A549 (cell line): ENCODE data around the gene COL3A1. TPM values are rescaled to one million over a fixed set of nuclear protein-coding genes. Genes with fewer than 3 reads are reported as not detected.

Source experiments
- ATAC-seq, 2 experiments: fragments of 200-7000 bp in 1 of 2; fragments of >200 bp in 1 of 2; cut with Nextera tagmentation in 1 of 2; cut with Tn5 transposase in 1 of 2; 3 replicates each; pipeline versions ENCODE4 v1.8.0 to v1.9.1; 2018 to 2020; ENCODE audit warnings: mild to moderate bottlenecking in 1 of 2, moderate library complexity in 1 of 2
- CTCF ChIA-PET: fragments of 300-600 bp; sonication (Branson Sonifier 250); formaldehyde crosslinking; extraction: SDS; loops from one replicate; lab custom pipeline; 2021; ENCODE audit warnings: antibody characterized with exemption, inconsistent platforms; lab: Yijun Ruan, JAX
- POLR2A ChIA-PET: fragments of 350-600 bp; formaldehyde crosslinking; extraction: SDS; loops from one replicate; lab custom pipeline; 2021; ENCODE audit warnings: antibody characterized with exemption, inconsistent platforms; lab: Yijun Ruan, JAX
- DNase-seq, 2 experiments: peaks; one replicate each; pipeline versions ENCODE4 v3.0.0 to v3.0.0-alpha.2; 2011 to 2016; ENCODE audit warnings: low read depth in 1 of 2, low spot score in 1 of 2
- FAIRE-seq: peaks from 2 replicates; lab custom pipeline; 2011; peaks lifted over from hg19 to GRCh38; lab: Jason Lieb, UNC
- H3K27ac ChIP-seq, 2 experiments: fragments of >200 bp; sonication (Bioruptor Twin); formaldehyde crosslinking; 3 replicates each; pipeline ENCODE4 v1.5.1; 2016 to 2017
- H3K4me1 ChIP-seq: fragments of >200 bp; sonication (Bioruptor Twin); formaldehyde crosslinking; 3 replicates; pipeline ENCODE4 v1.6.1; 2016
- H3K4me2 ChIP-seq: fragments of >200 bp; sonication (Bioruptor Twin); formaldehyde crosslinking; 3 replicates; pipeline ENCODE4 v1.6.1; 2016
- H3K4me3 ChIP-seq: fragments of >200 bp; sonication (Bioruptor Twin); formaldehyde crosslinking; 3 replicates; pipeline ENCODE4 v1.5.1; 2016
- H3K9me3 ChIP-seq: fragments of >200 bp; sonication (Bioruptor Twin); formaldehyde crosslinking; 3 replicates; pipeline ENCODE4 v1.6.1; 2016
- CHD2 ChIP-seq: fragments of 150-350 bp; IDR thresholded peaks from 2 replicates; pipeline ENCODE4 v1.6.1; 2014; ENCODE audit warnings: low read length; ENCODE audit not compliant: partially characterized antibody
- EHF ChIP-seq: fragments of 250-450 bp; sonication (Bioruptor Pico); IDR thresholded peaks from 2 replicates; pipeline ENCODE4 v1.5.0; 2020; ENCODE audit warnings: mild to moderate bottlenecking
- FOSB ChIP-seq: fragments of 250-450 bp; sonication (Bioruptor Pico); IDR thresholded peaks from 2 replicates; pipeline ENCODE4 v1.5.0; 2020; ENCODE audit warnings: mild to moderate bottlenecking, moderate library complexity
- FOXS1 ChIP-seq: fragments of 250-450 bp; sonication (Bioruptor Pico); IDR thresholded peaks from 2 replicates; pipeline ENCODE4 v1.5.0; 2020; ENCODE audit warnings: mild to moderate bottlenecking, moderate library complexity
- GATA3 ChIP-seq: IDR thresholded peaks from 2 replicates; pipeline ENCODE4 v1.6.1; 2012; ENCODE audit warnings: borderline replicate concordance
- HDAC2 ChIP-seq: fragments of 200-600 bp; sonication (generic); IDR thresholded peaks from 2 replicates; pipeline ENCODE4 v1.6.1; 2016
- HOXA7 ChIP-seq: fragments of 250-450 bp; sonication (Bioruptor Pico); IDR thresholded peaks from 2 replicates; pipeline ENCODE4 v1.5.0; 2020; ENCODE audit warnings: mild to moderate bottlenecking, moderate library complexity
- JUNB ChIP-seq: fragments of >200 bp; sonication (Bioruptor Twin); formaldehyde crosslinking; IDR thresholded peaks from 2 replicates; pipeline ENCODE4 v1.6.1; 2016
- MAFK ChIP-seq: fragments of 450-650 bp; IDR thresholded peaks from 2 replicates; pipeline ENCODE4 v1.6.1; 2014; ENCODE audit not compliant: partially characterized antibody
- NPAS2 ChIP-seq: fragments of 250-450 bp; sonication (Bioruptor Pico); IDR thresholded peaks from 2 replicates; pipeline ENCODE4 v1.8.0; 2022; ENCODE audit warnings: mild to moderate bottlenecking, moderate library complexity, borderline replicate concordance
- PHF8 ChIP-seq: fragments of 200-600 bp; sonication (generic); IDR thresholded peaks from 2 replicates; pipeline ENCODE4 v1.6.1; 2016; ENCODE audit warnings: low read depth, mild to moderate bottlenecking, antibody characterized with exemption, moderate library complexity, borderline replicate concordance
- POLR2A ChIP-seq: IDR thresholded peaks from 2 replicates; pipeline ENCODE4 v1.6.1; 2012; ENCODE audit warnings: mild to moderate bottlenecking, low read length
- RAD21 ChIP-seq, 2 experiments: fragments of >200 bp in 1 of 2; sonication (Bioruptor Twin) in 1 of 2; formaldehyde crosslinking in 1 of 2; IDR thresholded peaks in 1 of 2; conservative IDR thresholded peaks in 1 of 2; 2 replicates in 1 of 2; 3 replicates in 1 of 2; pipeline ENCODE4 v1.6.1; 2012 to 2018; ENCODE audit warnings: inconsistent platforms in 1 of 2
- RARB ChIP-seq: fragments of 250-450 bp; sonication (Bioruptor Pico); IDR thresholded peaks from 2 replicates; pipeline ENCODE4 v1.8.0; 2021; ENCODE audit warnings: mild to moderate bottlenecking, moderate library complexity
- RFX5 ChIP-seq: fragments of 450-650 bp; IDR thresholded peaks from 2 replicates; pipeline ENCODE4 v1.7.1; 2014; ENCODE audit warnings: antibody characterized with exemption, mild to moderate bottlenecking, moderate library complexity
- TFCP2L1 ChIP-seq: fragments of 250-450 bp; sonication (Bioruptor Pico); IDR thresholded peaks from 2 replicates; pipeline ENCODE4 v1.5.0; 2021; ENCODE audit warnings: mild to moderate bottlenecking
- WGBS: methylation state at CpG from one replicate; pipeline ENCODE4 v1.1.6; 2017; ENCODE audit errors: missing lambda C conversion rate; 5-methylcytosine and 5-hydroxymethylcytosine counted together
- polyA minus RNA-seq: library from RNA; depleted of rRNA, polyadenylated mRNA; stranded (reverse); fragments of >200 nt; gene quantifications from 2 replicates; pipeline ENCODE4 v1.2.3, GENCODE V29; 2011; rRNA and poly(A)+ RNA removed
- polyA plus RNA-seq, 4 experiments: library from polyadenylated mRNA; depleted of rRNA in 3 of 4; stranded (reverse); fragments of >200 nt; fragmentation: RNase III in 1 of 4; extraction: RNeasy Plus Mini Kit Qiagen cat#74134 plus additional on column Dnase treatment in 1 of 4; gene quantifications; 2 replicates in 3 of 4; 3 replicates in 1 of 4; pipeline ENCODE4 v1.2.3, GENCODE V29; 2011 to 2017
- TF ChIP-seq, protein P1 (sequence below): fragments of >200 bp; sonication (Bioruptor Twin); formaldehyde crosslinking; IDR thresholded peaks from 2 replicates; pipeline ENCODE4 v1.6.1; 2016
- TF ChIP-seq, protein P2 (sequence below): fragments of 250-450 bp; sonication (Bioruptor Pico); IDR thresholded peaks from 2 replicates; pipeline ENCODE4 v1.5.0; 2021; ENCODE audit warnings: mild to moderate bottlenecking, moderate library complexity, borderline replicate concordance
- TF ChIP-seq, protein P3 (sequence below): fragments of 250-450 bp; sonication (Bioruptor Pico); IDR thresholded peaks from 2 replicates; pipeline ENCODE4 v1.5.0; 2020; ENCODE audit warnings: low read depth, mild to moderate bottlenecking, moderate library complexity
- TF ChIP-seq, protein P4 (sequence below): fragments of >200 bp; sonication (Bioruptor Twin); formaldehyde crosslinking; IDR thresholded peaks from 3 replicates; pipeline ENCODE4 v1.5.1; 2016
- TF ChIP-seq, protein P5 (sequence below): IDR thresholded peaks from 2 replicates; pipeline ENCODE4 v1.6.1; 2012

COL3A1 gene
- polyA plus RNA-seq (2011; rRNA removed): 3.2 and 3.7 TPM in 2 replicates
- polyA plus RNA-seq (2012; cell fraction: cytosol; rRNA removed): 1.1 TPM in 2 replicates
- polyA plus RNA-seq (2012; cell fraction: nucleus; rRNA removed): 2.2 and 2.5 TPM in 2 replicates
- 0.35 to 0.99 TPM (median 0.70 TPM) in 3 replicates for polyA plus RNA-seq (2017; fragmentation: RNase III; extraction: RNeasy Plus Mini Kit Qiagen cat#74134 plus additional on column Dnase treatment)
- 2.8 and 3.4 TPM in 2 replicates for polyA minus RNA-seq

DNA sequence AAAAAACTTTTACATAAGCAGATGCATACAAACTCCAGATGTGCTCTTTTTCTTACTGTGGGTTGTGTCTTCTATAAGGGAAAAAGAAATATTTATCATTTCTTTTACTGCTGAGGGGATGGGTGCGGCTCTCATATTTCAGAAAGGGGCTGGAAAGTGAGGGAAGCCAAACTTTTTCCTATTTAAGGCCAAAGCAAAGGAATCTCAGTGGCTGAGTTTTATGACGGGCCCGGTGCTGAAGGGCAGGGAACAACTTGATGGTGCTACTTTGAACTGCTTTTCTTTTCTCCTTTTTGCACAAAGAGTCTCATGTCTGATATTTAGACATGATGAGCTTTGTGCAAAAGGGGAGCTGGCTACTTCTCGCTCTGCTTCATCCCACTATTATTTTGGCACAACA, at the start of gene COL3A1:
Gene COL3A1, plus strand, starts transcription at position 210 of the 400 bp plus-strand sequence. Its CDS starts 117 bp downstream, at position 327.
- no peak for TF ChIP-seq RARB (CRISPR knock-in tag)
- Histone ChIP-seq H3K4me2 (no peak within 1 kb of the TSS), H3K4me1 (peaks cover 12% of the 10 kb centered on the region; the same call in 1 of the 3 replicates), H3K27ac (no peak within 1 kb of the TSS), H3K4me3 (no peak within 1 kb of the TSS), H3K9me3 (no peaks in the 10 kb centered on the region)
- POLR2A ChIA-PET: no interaction called here
- WGBS: 81% methylated on average over 4 of the region's 4 CpGs
- no peak for DNase-seq
- CTCF ChIA-PET: no interaction called here
- no peak for ATAC-seq
- no peak for FAIRE-seq

DNA sequence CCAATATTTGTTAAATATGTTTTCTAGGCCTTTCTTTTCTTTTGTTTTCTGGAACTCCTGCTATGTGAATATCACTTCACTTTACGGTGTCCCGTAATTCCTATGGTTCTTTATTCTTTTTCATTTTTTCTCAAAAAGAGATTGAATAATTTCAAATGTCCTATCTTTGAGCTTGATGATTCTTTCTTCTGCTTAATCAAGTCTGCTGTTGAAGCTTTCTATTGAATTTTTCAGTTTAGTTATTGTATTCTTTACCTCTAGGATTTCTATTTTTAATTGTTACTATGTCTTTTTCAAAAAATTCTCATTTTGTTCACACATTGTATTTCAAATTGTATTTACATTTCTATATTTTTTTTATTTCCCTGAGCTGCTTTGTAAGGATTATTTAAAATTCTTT, 45.5 kb upstream of the COL3A1 start:
- Histone ChIP-seq H3K27ac (no peak overlapping the region), H3K9me3 (peaks cover 14% of the 10 kb centered on the region; the same call in 1 of the 3 replicates), H3K4me2 (no peak overlapping the region), H3K4me3 (no peak overlapping the region), H3K4me1 (no peaks in the 10 kb centered on the region)
- no peak for FAIRE-seq
- ChIA-PET POLR2A (no interaction called here), CTCF (no interaction called here)
- 86% methylated on average over 2 of the region's 2 CpGs for WGBS
- ATAC-seq: no peak
- DNase-seq: no peak
- TF ChIP-seq MAFK: no peak
- TF ChIP-seq POLR2A: no peak
- TF ChIP-seq CHD2: no peak
- TF ChIP-seq, protein P1, sequence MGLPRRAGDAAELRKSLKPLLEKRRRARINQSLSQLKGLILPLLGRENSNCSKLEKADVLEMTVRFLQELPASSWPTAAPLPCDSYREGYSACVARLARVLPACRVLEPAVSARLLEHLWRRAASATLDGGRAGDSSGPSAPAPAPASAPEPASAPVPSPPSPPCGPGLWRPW: no peak
- TF ChIP-seq FOSB: no peak
- TF ChIP-seq GATA3: no peak
- no peak for TF ChIP-seq JUNB

DNA sequence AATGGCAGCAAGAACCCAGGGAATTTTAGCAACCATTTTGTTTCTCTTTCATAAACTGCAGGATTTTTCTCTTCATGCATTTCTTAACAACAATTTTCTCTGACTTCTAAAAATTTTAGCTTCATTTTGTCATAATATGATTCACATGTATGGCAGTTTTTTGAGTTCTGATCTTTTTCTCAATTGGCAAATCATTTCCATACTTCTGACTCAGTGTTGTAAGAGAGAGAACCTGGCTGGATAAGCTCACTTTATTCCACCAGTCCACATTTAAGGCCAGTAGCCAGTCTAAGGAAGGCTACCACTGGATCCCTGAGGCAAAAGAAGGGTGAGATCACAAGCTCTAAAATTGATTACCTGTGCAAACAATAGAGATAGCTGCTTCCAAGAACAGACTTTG, 42.8 kb upstream of the COL3A1 start:
- no peak for TF ChIP-seq TFCP2L1 (CRISPR knock-in tag)
- TF ChIP-seq RAD21 (conservative IDR thresholded peaks at IDR 0.05 in 1 of 2, IDR thresholded peaks at IDR 0.05 in 1 of 2): no peak
- TF ChIP-seq, protein P2, sequence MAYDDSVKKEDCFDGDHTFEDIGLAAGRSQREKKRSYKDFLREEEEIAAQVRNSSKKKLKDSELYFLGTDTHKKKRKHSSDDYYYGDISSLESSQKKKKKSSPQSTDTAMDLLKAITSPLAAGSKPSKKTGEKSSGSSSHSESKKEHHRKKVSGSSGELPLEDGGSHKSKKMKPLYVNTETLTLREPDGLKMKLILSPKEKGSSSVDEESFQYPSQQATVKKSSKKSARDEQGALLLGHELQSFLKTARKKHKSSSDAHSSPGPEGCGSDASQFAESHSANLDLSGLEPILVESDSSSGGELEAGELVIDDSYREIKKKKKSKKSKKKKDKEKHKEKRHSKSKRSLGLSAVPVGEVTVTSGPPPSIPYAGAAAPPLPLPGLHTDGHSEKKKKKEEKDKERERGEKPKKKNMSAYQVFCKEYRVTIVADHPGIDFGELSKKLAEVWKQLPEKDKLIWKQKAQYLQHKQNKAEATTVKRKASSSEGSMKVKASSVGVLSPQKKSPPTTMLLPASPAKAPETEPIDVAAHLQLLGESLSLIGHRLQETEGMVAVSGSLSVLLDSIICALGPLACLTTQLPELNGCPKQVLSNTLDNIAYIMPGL (CRISPR knock-in tag): no peak
- TF ChIP-seq FOXS1: no peak
- no peak for TF ChIP-seq FOSB
- no peak for TF ChIP-seq RARB (CRISPR knock-in tag)
- no peak for TF ChIP-seq RFX5
- no peak for TF ChIP-seq HOXA7
- TF ChIP-seq, protein P3, sequence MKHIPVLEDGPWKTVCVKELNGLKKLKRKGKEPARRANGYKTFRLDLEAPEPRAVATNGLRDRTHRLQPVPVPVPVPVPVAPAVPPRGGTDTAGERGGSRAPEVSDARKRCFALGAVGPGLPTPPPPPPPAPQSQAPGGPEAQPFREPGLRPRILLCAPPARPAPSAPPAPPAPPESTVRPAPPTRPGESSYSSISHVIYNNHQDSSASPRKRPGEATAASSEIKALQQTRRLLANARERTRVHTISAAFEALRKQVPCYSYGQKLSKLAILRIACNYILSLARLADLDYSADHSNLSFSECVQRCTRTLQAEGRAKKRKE (CRISPR knock-in tag): no peak
- TF ChIP-seq, protein P1: no peak
- no peak for TF ChIP-seq CHD2
- no peak for TF ChIP-seq PHF8
- no peak for TF ChIP-seq EHF (CRISPR knock-in tag)
- TF ChIP-seq, protein P4, sequence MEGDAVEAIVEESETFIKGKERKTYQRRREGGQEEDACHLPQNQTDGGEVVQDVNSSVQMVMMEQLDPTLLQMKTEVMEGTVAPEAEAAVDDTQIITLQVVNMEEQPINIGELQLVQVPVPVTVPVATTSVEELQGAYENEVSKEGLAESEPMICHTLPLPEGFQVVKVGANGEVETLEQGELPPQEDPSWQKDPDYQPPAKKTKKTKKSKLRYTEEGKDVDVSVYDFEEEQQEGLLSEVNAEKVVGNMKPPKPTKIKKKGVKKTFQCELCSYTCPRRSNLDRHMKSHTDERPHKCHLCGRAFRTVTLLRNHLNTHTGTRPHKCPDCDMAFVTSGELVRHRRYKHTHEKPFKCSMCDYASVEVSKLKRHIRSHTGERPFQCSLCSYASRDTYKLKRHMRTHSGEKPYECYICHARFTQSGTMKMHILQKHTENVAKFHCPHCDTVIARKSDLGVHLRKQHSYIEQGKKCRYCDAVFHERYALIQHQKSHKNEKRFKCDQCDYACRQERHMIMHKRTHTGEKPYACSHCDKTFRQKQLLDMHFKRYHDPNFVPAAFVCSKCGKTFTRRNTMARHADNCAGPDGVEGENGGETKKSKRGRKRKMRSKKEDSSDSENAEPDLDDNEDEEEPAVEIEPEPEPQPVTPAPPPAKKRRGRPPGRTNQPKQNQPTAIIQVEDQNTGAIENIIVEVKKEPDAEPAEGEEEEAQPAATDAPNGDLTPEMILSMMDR: no peak
- TF ChIP-seq HDAC2: no peak
- TF ChIP-seq, protein P5, sequence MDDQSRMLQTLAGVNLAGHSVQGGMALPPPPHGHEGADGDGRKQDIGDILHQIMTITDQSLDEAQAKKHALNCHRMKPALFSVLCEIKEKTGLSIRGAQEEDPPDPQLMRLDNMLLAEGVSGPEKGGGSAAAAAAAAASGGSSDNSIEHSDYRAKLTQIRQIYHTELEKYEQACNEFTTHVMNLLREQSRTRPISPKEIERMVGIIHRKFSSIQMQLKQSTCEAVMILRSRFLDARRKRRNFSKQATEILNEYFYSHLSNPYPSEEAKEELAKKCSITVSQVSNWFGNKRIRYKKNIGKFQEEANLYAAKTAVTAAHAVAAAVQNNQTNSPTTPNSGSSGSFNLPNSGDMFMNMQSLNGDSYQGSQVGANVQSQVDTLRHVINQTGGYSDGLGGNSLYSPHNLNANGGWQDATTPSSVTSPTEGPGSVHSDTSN: no peak
- no peak for TF ChIP-seq NPAS2
- no peak for TF ChIP-seq GATA3
- POLR2A ChIA-PET: interaction anchor here (0.7 kb wide), 1 partner anchor 12 kb away, joined by 7 read pairs; no protein-coding TSS in a partner anchor
- no peak for ATAC-seq
- Histone ChIP-seq H3K4me3 (no peak overlapping the region), H3K27ac (no peak overlapping the region), H3K4me2 (no peak overlapping the region), H3K9me3 (peaks cover 14% of the 10 kb centered on the region; the same call in 1 of the 3 replicates), H3K4me1 (no peaks in the 10 kb centered on the region)
- CTCF ChIA-PET: interaction anchor here (0.8 kb wide), 1 partner anchor 10 kb away, joined by 3 read pairs; no protein-coding TSS in a partner anchor
- DNase-seq: no peak
- no peak for FAIRE-seq
